Cardiac muscle cell (in vitro differentiated cells and primary cell): ENCODE results near the gene ZNF583. TPM values are rescaled to one million over a fixed set of nuclear protein-coding genes. Genes with fewer than 3 reads are reported as not detected.

Experiments used
- DNase-seq, 2 donors: peaks; one replicate each; pipeline versions ENCODE4 v3.0.0 to v3.0.0-alpha.2; 2010 to 2017; ENCODE audit warnings: low read depth in 1 of 2, low spot score in 1 of 2
- H3K27ac ChIP-seq: fragments of 200-600 bp; sonication (generic); 2 replicates; pipeline ENCODE4 v1.5.1; 2016
- H3K27me3 ChIP-seq: fragments of 200-600 bp; sonication (generic); 2 replicates; pipeline ENCODE4 v1.6.0; 2016; ENCODE audit warnings: control low read depth
- H3K36me3 ChIP-seq: fragments of 200-600 bp; sonication (generic); 2 replicates; pipeline ENCODE4 v1.5.1; 2016; ENCODE audit warnings: control low read depth
- H3K4me1 ChIP-seq: fragments of 200-600 bp; sonication (generic); 2 replicates; pipeline ENCODE4 v1.8.1; 2017; ENCODE audit warnings: low read depth, mild to moderate bottlenecking, mixed run types
- H3K4me3 ChIP-seq: fragments of 200-600 bp; sonication (generic); 2 replicates; pipeline ENCODE4 v1.5.1; 2016; ENCODE audit warnings: mild to moderate bottlenecking
- H3K9me3 ChIP-seq: fragments of 200-600 bp; sonication (generic); 2 replicates; pipeline ENCODE4 v1.5.1; 2017; ENCODE audit warnings: low read depth, mild to moderate bottlenecking, control low read depth
- polyA plus RNA-seq: library from polyadenylated mRNA; unstranded; fragments of >200 nt; fragmentation: Nextera tagmentation; extraction: Ambion mirVana; gene quantifications from 2 replicates; pipeline ENCODE4 v1.2.1, GENCODE V29; 2016
- total RNA-seq: library from RNA; depleted of rRNA; stranded (reverse); fragments of >200 nt; gene quantifications from 2 replicates; pipeline ENCODE4 v1.2.3, GENCODE V29; 2016
- TF ChIP-seq, protein P1 (sequence below): IDR thresholded peaks from 2 replicates; pipeline ENCODE4 v1.5.1; 2012; ENCODE audit warnings: low read depth, mild to moderate bottlenecking, low read length

Gene ZNF583
- total and polyA plus RNA-seq, 2 experiments from 2014 or later, result 7.4 to 26.7 TPM

DNA sequence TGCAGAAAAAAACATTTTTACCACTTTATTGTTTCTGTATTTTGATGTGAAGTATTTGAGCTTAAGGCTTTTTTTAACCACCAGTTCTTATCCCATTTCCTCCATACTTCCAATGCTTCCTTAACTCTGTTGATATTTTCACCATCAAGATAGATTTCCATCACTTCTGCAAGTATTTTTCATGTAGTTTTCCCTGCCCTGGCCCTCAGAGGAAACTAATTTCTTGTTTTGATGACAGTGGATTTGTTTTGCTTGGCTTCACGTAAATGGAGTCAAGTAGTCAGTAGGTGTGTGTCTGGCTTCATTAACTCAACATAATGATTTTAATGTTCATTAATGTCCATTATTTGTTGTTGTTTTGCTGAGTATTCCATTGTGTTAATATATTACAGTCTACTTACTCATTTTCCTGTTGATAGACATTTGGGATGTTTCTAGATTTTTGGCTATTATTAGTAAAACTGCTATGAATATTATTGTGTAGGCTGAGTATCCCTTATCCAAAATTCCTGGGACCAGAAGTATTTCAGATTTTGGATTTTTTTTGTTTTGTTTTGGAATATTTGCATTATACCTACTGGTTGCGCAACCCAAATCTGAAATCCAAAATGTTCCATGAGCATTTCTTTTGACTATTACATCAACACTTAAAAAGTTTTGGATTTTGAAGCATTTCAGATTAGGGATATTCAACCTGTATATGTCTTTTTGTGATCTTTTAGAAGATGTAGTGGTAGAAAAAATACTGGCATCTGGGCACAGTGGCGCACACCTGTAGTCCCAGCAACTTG, 34.1 kb upstream of the ZNF583 start:
- Histone ChIP-seq H3K27ac (peak overlapping the region; percentile 96), H3K4me1 (peaks cover 11% of the 10 kb centered on the region), H3K27me3 (no peaks in the 10 kb centered on the region), H3K36me3 (peaks cover 28% of the 10 kb centered on the region), H3K4me3 (no peak overlapping the region), H3K9me3 (no peaks in the 10 kb centered on the region)
- DNase-seq, result no peak
- TF ChIP-seq, protein P1, sequence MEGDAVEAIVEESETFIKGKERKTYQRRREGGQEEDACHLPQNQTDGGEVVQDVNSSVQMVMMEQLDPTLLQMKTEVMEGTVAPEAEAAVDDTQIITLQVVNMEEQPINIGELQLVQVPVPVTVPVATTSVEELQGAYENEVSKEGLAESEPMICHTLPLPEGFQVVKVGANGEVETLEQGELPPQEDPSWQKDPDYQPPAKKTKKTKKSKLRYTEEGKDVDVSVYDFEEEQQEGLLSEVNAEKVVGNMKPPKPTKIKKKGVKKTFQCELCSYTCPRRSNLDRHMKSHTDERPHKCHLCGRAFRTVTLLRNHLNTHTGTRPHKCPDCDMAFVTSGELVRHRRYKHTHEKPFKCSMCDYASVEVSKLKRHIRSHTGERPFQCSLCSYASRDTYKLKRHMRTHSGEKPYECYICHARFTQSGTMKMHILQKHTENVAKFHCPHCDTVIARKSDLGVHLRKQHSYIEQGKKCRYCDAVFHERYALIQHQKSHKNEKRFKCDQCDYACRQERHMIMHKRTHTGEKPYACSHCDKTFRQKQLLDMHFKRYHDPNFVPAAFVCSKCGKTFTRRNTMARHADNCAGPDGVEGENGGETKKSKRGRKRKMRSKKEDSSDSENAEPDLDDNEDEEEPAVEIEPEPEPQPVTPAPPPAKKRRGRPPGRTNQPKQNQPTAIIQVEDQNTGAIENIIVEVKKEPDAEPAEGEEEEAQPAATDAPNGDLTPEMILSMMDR, result no peak

DNA sequence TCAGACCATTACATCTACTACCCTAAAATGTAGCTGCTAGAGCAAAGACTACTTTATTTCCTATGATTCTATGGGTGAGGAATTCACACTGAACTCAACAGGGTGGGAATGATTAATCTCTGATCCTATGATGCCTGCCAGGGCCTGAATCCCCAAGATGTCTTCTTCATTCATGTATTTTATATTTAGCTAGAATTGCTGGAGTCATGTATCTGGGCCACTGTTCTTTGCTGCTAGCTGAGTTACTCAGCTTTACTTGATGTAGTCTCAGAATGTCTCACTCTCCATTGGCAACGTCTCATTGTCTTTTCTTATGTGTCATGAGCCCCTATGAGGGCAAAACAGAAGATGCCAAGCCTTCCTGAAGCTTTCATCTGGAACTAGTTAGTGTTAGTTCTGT, 31.9 kb upstream of the ZNF583 start:
- no peaks in the 10 kb centered on the region for H3K9me3 ChIP-seq
- H3K36me3 ChIP-seq, result peaks cover 50% of the 10 kb centered on the region
- no peak for DNase-seq
- H3K4me3 ChIP-seq, result no peak overlapping the region
- no peak overlapping the region for H3K27ac ChIP-seq
- no peaks in the 10 kb centered on the region for H3K27me3 ChIP-seq
- TF ChIP-seq, protein P1, result no peak
- peaks cover 11% of the 10 kb centered on the region for H3K4me1 ChIP-seq

DNA sequence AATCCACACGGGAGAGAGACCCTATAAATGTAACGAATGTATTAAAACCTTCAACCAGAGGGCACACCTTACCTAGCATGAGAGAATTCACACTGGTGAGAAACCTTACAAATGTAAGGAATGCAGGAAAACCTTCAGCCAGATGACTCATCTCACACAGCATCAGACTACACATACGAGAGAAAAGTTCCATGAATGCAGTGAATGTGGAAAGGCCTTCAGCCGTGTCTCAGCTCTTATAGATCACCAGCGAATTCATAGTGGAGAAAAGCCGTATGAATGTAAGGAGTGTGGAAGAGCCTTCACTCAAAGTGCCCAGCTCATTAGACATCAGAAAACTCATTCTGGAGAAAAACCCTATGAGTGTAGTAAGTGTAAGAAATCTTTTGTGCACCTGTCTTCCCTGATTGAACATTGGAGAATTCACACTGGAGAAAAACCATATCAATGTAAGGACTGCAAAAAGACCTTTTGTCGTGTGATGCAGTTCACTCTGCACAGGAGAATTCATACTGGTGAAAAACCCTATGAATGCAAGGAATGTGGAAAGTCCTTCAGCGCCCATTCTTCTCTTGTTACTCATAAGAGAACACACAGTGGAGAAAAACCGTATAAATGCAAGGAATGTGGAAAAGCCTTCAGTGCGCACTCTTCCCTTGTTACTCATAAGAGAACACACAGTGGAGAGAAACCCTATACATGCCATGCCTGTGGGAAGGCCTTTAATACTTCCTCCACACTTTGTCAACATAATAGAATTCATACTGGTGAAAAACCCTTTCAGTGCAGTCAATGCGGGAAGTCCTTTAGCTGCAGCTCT, 26.8 kb upstream of the ZNF583 start:
- Histone ChIP-seq H3K9me3 (no peaks in the 10 kb centered on the region), H3K4me1 (no peaks in the 10 kb centered on the region), H3K27me3 (no peaks in the 10 kb centered on the region), H3K27ac (peak overlapping the region; percentile 60), H3K4me3 (no peak overlapping the region), H3K36me3 (peaks cover 58% of the 10 kb centered on the region)
- DNase-seq, result no peak
- TF ChIP-seq, protein P1, result no peak

DNA sequence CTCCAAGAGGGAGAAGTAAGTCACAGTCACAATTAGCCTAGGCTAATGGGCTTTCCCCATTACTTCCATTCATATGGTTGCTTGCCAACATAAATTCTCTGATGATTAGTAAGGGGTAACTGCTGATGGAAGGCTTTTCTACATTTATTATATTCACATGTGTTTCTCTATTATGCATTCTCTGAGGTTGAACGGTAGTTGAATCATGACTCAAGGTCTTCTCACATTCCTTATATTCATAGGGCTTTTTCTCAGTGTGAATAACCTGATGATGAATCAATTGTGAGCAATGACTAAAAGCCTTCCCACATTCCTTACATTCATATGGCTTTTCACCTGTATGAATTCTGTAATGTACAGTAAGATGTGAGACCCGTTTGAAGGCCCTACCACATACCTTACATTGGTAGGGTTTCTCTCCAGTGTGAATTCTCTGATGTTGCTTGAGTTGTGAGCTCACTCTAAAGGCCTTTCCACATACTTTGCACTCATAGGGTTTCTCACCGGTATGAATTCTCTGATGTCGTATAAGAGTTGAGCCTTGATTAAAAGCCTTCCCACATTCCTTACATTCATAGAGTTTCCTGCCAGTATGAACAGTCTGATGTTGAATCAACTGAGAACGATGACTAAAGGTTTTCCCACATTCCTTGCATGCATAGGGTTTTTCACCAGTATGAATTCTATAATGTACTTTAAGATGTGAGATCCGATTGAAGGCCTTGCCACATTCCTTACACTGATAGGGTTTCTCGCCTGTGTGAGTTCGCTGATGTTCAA, 20.1 kb upstream of the ZNF583 start:
- Histone ChIP-seq H3K27ac (no peak overlapping the region), H3K9me3 (no peaks in the 10 kb centered on the region), H3K4me1 (no peaks in the 10 kb centered on the region), H3K36me3 (peaks cover 31% of the 10 kb centered on the region), H3K27me3 (no peaks in the 10 kb centered on the region), H3K4me3 (no peak overlapping the region)
- TF ChIP-seq, protein P1, result no peak
- DNase-seq, result no peak
